ENCODE measurements around the gene DLX5.

DNA sequence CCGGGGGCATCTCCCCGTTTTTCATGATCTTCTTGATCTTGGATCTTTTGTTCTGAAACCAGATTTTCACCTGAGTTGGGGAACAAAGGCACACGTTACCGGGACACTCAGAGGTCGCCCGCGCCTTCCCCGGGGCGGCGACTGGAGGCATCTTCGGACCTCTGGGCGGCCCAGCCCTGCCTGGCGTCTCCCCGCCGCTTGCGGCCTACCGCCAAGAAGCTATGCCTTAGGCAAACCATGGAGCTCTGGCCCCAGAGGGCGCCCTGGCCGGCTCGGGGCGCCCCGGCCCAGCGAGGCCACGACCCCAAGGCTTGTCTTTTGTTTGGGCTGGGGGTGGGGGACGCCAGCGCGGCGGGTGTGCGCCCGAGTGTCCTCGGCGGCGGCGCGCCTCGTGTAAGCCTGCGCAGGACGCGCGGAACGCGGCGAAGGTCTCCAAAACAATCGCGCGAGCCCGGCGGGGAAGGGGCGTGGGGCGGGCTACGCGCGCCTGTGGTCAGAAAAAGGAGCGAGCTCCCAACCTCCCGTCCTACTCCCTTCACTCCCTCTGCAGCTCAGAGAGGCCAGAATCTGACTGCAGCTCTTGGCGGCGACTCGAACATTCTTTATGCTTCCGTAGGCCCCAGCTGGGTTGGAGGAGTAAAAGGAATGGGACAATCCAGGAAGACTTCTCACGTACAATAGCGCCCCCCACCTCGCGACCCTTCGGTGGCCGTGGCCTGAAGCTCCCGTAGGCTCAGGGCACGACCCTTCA is 3.5 kb downstream of the DLX5 start:
- TF ChIP-seq ZNF274 (IDR thresholded peaks at IDR 0.05; ENCODE audit: low read depth, low read length) (no peak), SUZ12 (IDR thresholded peaks at IDR 0.05; ENCODE audit: extremely low read depth, insufficient read depth, insufficient read length) (peak; percentile 12), YY1 (IDR thresholded peaks at IDR 0.05; ENCODE audit: insufficient read depth, insufficient read length) (no peak)
